ENCODE results near the gene LILRB2. TPM values are rescaled to one million over a fixed set of nuclear protein-coding genes. Genes with fewer than 3 reads are reported as not detected.

Gene LILRB2
- total RNA-seq, 1 donor from 2014 or later = not detected

- no peak overlapping the region for H3K4me3 ChIP-seq (ENCODE audit: low read depth, low read length)
- no peak for DNase-seq (ENCODE audit: low read depth)
- TF ChIP-seq CTCF (conservative IDR thresholded peaks at IDR 0.05; ENCODE audit: low read depth, low read length) = no peak
Measured at GRCh38 chr19:54262066-54262465, 18.8 kb downstream of the LILRB2 start.

- TF ChIP-seq CTCF (conservative IDR thresholded peaks at IDR 0.05; ENCODE audit: low read depth, low read length) = no peak
- no peak within 1 kb of the TSS for H3K4me3 ChIP-seq (ENCODE audit: low read depth, low read length)
- no peak for DNase-seq (ENCODE audit: low read depth)
Measured at GRCh38 chr19:54257116-54257480, 23.8 kb downstream of the LILRB2 start, which contains the start of gene LILRB5. Gene LILRB5, minus strand, starts transcription at chr19:54257273. Its CDS starts 80 bp downstream, at chr19:54257193.

- no peak for DNase-seq (ENCODE audit: low read depth)
- no peak overlapping the region for H3K4me3 ChIP-seq (ENCODE audit: low read depth, low read length)
- no peak for TF ChIP-seq CTCF (conservative IDR thresholded peaks at IDR 0.05; ENCODE audit: low read depth, low read length)
Measured at GRCh38 chr19:54256250-54257115, 24.4 kb downstream of the LILRB2 start.

- no peak for DNase-seq (ENCODE audit: low read depth)
- H3K4me3 ChIP-seq (ENCODE audit: low read depth, low read length) = no peak overlapping the region
- no peak for TF ChIP-seq CTCF (conservative IDR thresholded peaks at IDR 0.05; ENCODE audit: low read depth, low read length)
Measured at GRCh38 chr19:54255105-54255775, 25.7 kb downstream of the LILRB2 start.

GRCh38 chr19:54254195-54254906, 26.6 kb downstream of the LILRB2 start:
- no peak overlapping the region for H3K4me3 ChIP-seq (ENCODE audit: low read depth, low read length)
- no peak for TF ChIP-seq CTCF (conservative IDR thresholded peaks at IDR 0.05; ENCODE audit: low read depth, low read length)
- DNase-seq (ENCODE audit: low read depth) = no peak

GRCh38 chr19:54253331-54254194, 27.3 kb downstream of the LILRB2 start:
- H3K4me3 ChIP-seq (ENCODE audit: low read depth, low read length) = no peak overlapping the region
- DNase-seq (ENCODE audit: low read depth) = no peak
- no peak for TF ChIP-seq CTCF (conservative IDR thresholded peaks at IDR 0.05; ENCODE audit: low read depth, low read length)
